GM19324 (cell line): Measurements from ENCODE around the gene IGHMBP2.

Source experiments
- ATAC-seq: cut with Tn5 transposase; IDR thresholded peaks from one replicate; pipeline ENCODE4 v1.9.1; 2021; ENCODE audit warnings: mild to moderate bottlenecking, moderate library complexity; ENCODE audit not compliant: unreplicated experiment, low FRiP score

Gene IGHMBP2

GRCh38 chr11:68925611-68926010, 21.9 kb downstream of the IGHMBP2 start:
- ATAC-seq = no peak

GRCh38 chr11:68927280-68928135, 23.8 kb downstream of the IGHMBP2 start:
- no peak for ATAC-seq

- no peak for ATAC-seq
These were observed 24.6 kb downstream of the IGHMBP2 start for GRCh38 chr11:68928136-68928880.

GRCh38 chr11:68929135-68929534, 25.4 kb downstream of the IGHMBP2 start:
- no peak for ATAC-seq

GRCh38 chr11:68929706-68930570, 26.2 kb downstream of the IGHMBP2 start:
- ATAC-seq = no peak

GRCh38 chr11:68930991-68931855, 27.5 kb downstream of the IGHMBP2 start:
- no peak for ATAC-seq

GRCh38 chr11:68931911-68932310, 28.2 kb downstream of the IGHMBP2 start:
- ATAC-seq = no peak

- ATAC-seq = no peak
These were observed 28.7 kb downstream of the IGHMBP2 start for GRCh38 chr11:68932358-68932757.

GRCh38 chr11:68932933-68933577, 29.4 kb downstream of the IGHMBP2 start:
- ATAC-seq = no peak

- ATAC-seq = no peak
These were observed 30.1 kb downstream of the IGHMBP2 start for GRCh38 chr11:68933605-68934320.

- no peak for ATAC-seq
These were observed 30.6 kb downstream of the IGHMBP2 start for GRCh38 chr11:68934321-68934645.

- ATAC-seq = no peak
These were observed 31.0 kb downstream of the IGHMBP2 start for GRCh38 chr11:68934666-68935065.

GRCh38 chr11:68935066-68935465, 31.4 kb downstream of the IGHMBP2 start:
- ATAC-seq = no peak

- no peak for ATAC-seq
These were observed 32.0 kb downstream of the IGHMBP2 start for GRCh38 chr11:68935516-68936357.

- ATAC-seq = no peak
These were observed 32.6 kb downstream of the IGHMBP2 start for GRCh38 chr11:68936358-68936636.

GRCh38 chr11:68936676-68937620, 33.3 kb downstream of the IGHMBP2 start:
- ATAC-seq = no peak

- no peak for ATAC-seq
These were observed 34.4 kb downstream of the IGHMBP2 start for GRCh38 chr11:68938088-68938487.
